Thoracic aorta (tissue), 2 donors: ENCODE results near the gene TEAD4. TPM values are rescaled to one million over a fixed set of nuclear protein-coding genes. Genes with fewer than 3 reads are reported as not detected.

ENCODE experiments used
- ATAC-seq: fragments of 150-250 bp; one replicate; pipeline ENCODE4 v1.8.0; 2017; ENCODE audit warnings: low read depth; ENCODE audit not compliant: insufficient number of reproducible peaks, low FRiP score
- DNase-seq: peaks from one replicate; pipeline ENCODE4 v3.0.0-alpha.2; 2020; ENCODE audit warnings: low spot score
- H3K27ac ChIP-seq, 2 donors: fragments of 200-600 bp; sonication (generic); 1 replicate in 1 of 2; 2 replicates in 1 of 2; pipeline ENCODE4 v1.5.1; 2016; ENCODE audit warnings: mild to moderate bottlenecking in 2 of 2, moderate library complexity in 2 of 2
- H3K27me3 ChIP-seq: fragments of 200-600 bp; sonication (generic); replicated peaks from 2 replicates; pipeline ENCODE4 v1.6.0; 2016; ENCODE audit warnings: mild to moderate bottlenecking; ENCODE audit not compliant: insufficient read depth
- H3K36me3 ChIP-seq: fragments of 200-600 bp; sonication (generic); one replicate; pipeline ENCODE4 v1.5.1; 2016
- H3K4me1 ChIP-seq, 2 donors: fragments of 200-600 bp; sonication (generic); 1 replicate in 1 of 2; 2 replicates in 1 of 2; pipeline versions ENCODE4 v1.5.1 to v1.6.0; 2016; ENCODE audit warnings: low read depth in 2 of 2, mild to moderate bottlenecking in 1 of 2; ENCODE audit not compliant: control insufficient read depth in 1 of 2
- H3K4me3 ChIP-seq: fragments of 200-600 bp; sonication (generic); 2 replicates; pipeline ENCODE4 v1.5.1; 2016; ENCODE audit warnings: mild to moderate bottlenecking
- H3K9me3 ChIP-seq: fragments of 200-600 bp; sonication (generic); 2 replicates; pipeline ENCODE4 v1.5.1; 2016
- CTCF ChIP-seq: fragments of 200-600 bp; sonication (generic); IDR thresholded peaks from one replicate; pipeline ENCODE4 v1.5.1; 2019; ENCODE audit warnings: antibody characterized with exemption
- total RNA-seq, 2 donors: library from RNA; depleted of rRNA; stranded (reverse); fragments of >200 nt; gene quantifications; one replicate each; pipeline versions ENCODE4 v1.1.0 to v1.2.3, GENCODE V29; 2016

Gene TEAD4
- total RNA-seq, result 10 to 100 TPM; 42.5 to 62.6 TPM

- H3K36me3 ChIP-seq, result no peaks in the 10 kb centered on the region
- no peak for DNase-seq
- H3K27ac ChIP-seq, result peak within 1 kb of the TSS; percentile 81 to 89
- peaks cover 5 to 24% of the 10 kb centered on the region in 2 donors for H3K4me1 ChIP-seq
- peak within 1 kb of the TSS; percentile 82 for H3K4me3 ChIP-seq
- no peaks in the 10 kb centered on the region for H3K9me3 ChIP-seq
- ATAC-seq, result peak; percentile 69
- no peaks in the 10 kb centered on the region for H3K27me3 ChIP-seq
- TF ChIP-seq CTCF, result no peak
Measured at GRCh38 chr12:2959192-2959504, at the start of gene TEAD4. TEAD4 (plus strand) TSS chr12:2959397.

- no peak for DNase-seq
- no peaks in the 10 kb centered on the region for H3K4me1 ChIP-seq
Measured at GRCh38 chr12:2912216-2912575, 47.0 kb upstream of the TEAD4 start.

GRCh38 chr12:2919249-2919648 lies 39.9 kb upstream of the TEAD4 start:
- no peak for TF ChIP-seq CTCF
- no peak for ATAC-seq
- Histone ChIP-seq H3K27me3 (no peaks in the 10 kb centered on the region), H3K27ac (no peak overlapping the region), H3K9me3 (no peaks in the 10 kb centered on the region), H3K4me3 (no peak overlapping the region), H3K4me1 (no peaks in the 10 kb centered on the region), H3K36me3 (peaks cover 26% of the 10 kb centered on the region)
- DNase-seq, result no peak

More at GRCh38 chr12:2912216-2912575, 47.0 kb upstream of the TEAD4 start:
- no peaks in the 10 kb centered on the region for H3K27me3 ChIP-seq
- H3K36me3 ChIP-seq, result peaks cover 8% of the 10 kb centered on the region
- no peak overlapping the region for H3K4me3 ChIP-seq
- H3K27ac ChIP-seq, result no peak overlapping the region
- ATAC-seq, result no peak
- no peaks in the 10 kb centered on the region for H3K9me3 ChIP-seq
- no peak for TF ChIP-seq CTCF

GRCh38 chr12:2922329-2922728 lies 36.9 kb upstream of the TEAD4 start:
- no peaks in the 10 kb centered on the region for H3K9me3 ChIP-seq
- H3K36me3 ChIP-seq, result peaks cover 34% of the 10 kb centered on the region
- ATAC-seq (no peak), DNase-seq (no peak)
- no peaks in the 10 kb centered on the region for H3K27me3 ChIP-seq
- H3K4me3 ChIP-seq, result no peak overlapping the region
- no peak for TF ChIP-seq CTCF
- H3K27ac ChIP-seq, result no peak overlapping the region
- no peaks in the 10 kb centered on the region for H3K4me1 ChIP-seq

GRCh38 chr12:2923057-2923456 lies 36.1 kb upstream of the TEAD4 start:
- H3K27ac ChIP-seq, result no peak overlapping the region
- no peaks in the 10 kb centered on the region for H3K4me1 ChIP-seq
- H3K9me3 ChIP-seq, result no peaks in the 10 kb centered on the region
- peaks cover 34% of the 10 kb centered on the region for H3K36me3 ChIP-seq
- ATAC-seq (no peak), DNase-seq (no peak)
- no peak for TF ChIP-seq CTCF
- no peaks in the 10 kb centered on the region for H3K27me3 ChIP-seq
- H3K4me3 ChIP-seq, result no peak overlapping the region
